Measurements from ENCODE around the gene NUAK1.
"Not testable (repeated sequence)": the region's sequence is repeated elsewhere in the genome, so short reads cannot be mapped to it uniquely, and the experiment has no call there.

Gene NUAK1

GRCh38 chr12:106033161-106033675, 105.5 kb downstream of the NUAK1 start:
- DNase-seq (ENCODE audit: low read depth in 2 of 2) = no peak

GRCh38 chr12:106032623-106032925, 106.2 kb downstream of the NUAK1 start:
- DNase-seq (ENCODE audit: low read depth in 2 of 2) = no peak

GRCh38 chr12:106031761-106032622, 106.8 kb downstream of the NUAK1 start:
- no peak for DNase-seq (ENCODE audit: low read depth in 2 of 2)

GRCh38 chr12:106030210-106031071, 108.3 kb downstream of the NUAK1 start:
- DNase-seq (ENCODE audit: low read depth in 2 of 2) = no peak

DNA sequence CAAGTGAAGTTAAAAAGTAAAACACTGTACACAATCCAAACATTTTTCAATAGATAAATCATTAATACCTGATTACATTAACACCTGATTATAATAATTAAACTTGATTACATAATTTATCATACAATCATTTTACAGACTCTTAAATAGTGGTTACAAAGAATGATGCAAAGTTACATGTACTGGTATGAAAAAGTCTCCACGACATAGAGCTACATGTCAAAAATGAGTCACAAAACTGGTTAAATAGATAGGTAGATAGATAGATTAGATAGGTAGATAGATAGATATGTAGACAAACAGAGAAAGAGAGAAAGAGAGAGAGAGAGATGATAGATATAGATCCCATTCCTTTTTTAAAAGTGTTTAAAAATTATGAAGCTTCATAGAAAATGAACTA, 109.2 kb downstream of the NUAK1 start:
- no peak for DNase-seq (ENCODE audit: low read depth in 2 of 2)

GRCh38 chr12:106027911-106028310, 110.8 kb downstream of the NUAK1 start:
- no peak for DNase-seq (ENCODE audit: low read depth in 2 of 2)

DNA sequence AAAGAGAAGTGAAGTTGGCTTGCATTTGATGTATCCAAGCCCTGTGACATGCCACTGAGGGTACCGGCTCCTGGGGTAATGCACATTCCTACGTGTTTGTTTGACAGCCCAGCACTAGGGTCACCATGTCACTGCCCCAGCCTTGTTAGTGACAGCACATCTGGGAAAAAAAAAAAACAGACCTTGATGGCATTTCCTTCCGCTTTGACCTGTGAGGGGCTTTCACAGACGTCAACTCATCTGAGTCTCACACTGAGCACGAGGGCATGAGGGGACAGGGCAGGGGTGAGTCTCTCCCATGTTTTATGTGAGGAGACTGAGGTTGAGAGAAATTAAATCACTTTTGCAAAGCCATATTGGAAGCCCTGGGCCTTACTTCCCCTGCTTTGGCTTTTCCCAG, 111.5 kb downstream of the NUAK1 start:
- DNase-seq (ENCODE audit: low read depth in 2 of 2) = no peak

GRCh38 chr12:106025129-106025528, 113.6 kb downstream of the NUAK1 start:
- DNase-seq (ENCODE audit: low read depth in 2 of 2) = no peak

- DNase-seq (ENCODE audit: low read depth in 2 of 2) = no peak
Observed at GRCh38 chr12:106023039-106023438, 115.7 kb downstream of the NUAK1 start.

- DNase-seq (ENCODE audit: low read depth in 2 of 2) = no peak
Observed at GRCh38 chr12:106022568-106023012, 116.2 kb downstream of the NUAK1 start.

DNA sequence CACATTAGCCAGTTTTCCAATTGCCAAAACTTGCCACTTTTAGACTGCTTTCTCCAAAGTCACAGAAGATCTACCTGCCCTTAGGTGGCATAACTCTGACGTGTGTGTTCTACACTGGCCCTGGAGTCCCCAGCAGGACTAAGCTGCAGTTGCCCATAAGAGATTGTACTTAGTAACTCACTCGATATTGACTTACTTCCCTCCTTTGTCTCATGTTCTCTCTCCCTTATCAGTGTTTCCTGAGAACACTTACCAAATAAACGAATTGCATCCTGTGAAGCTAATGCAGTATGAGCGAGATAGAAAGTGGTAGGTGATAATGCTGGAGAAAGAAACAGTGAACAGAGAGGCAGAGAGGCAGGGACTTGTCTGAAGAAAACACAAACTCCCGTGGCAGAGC, 117.2 kb downstream of the NUAK1 start:
- DNase-seq (ENCODE audit: low read depth in 2 of 2) = no peak

GRCh38 chr12:106020736-106021135, 118.0 kb downstream of the NUAK1 start:
- no peak for DNase-seq (ENCODE audit: low read depth in 2 of 2)

GRCh38 chr12:106019144-106019543, 119.6 kb downstream of the NUAK1 start:
- DNase-seq (ENCODE audit: low read depth in 2 of 2) = no peak

- no peak for DNase-seq (ENCODE audit: low read depth in 2 of 2)
Observed at GRCh38 chr12:106018286-106018685, 120.5 kb downstream of the NUAK1 start.

DNA sequence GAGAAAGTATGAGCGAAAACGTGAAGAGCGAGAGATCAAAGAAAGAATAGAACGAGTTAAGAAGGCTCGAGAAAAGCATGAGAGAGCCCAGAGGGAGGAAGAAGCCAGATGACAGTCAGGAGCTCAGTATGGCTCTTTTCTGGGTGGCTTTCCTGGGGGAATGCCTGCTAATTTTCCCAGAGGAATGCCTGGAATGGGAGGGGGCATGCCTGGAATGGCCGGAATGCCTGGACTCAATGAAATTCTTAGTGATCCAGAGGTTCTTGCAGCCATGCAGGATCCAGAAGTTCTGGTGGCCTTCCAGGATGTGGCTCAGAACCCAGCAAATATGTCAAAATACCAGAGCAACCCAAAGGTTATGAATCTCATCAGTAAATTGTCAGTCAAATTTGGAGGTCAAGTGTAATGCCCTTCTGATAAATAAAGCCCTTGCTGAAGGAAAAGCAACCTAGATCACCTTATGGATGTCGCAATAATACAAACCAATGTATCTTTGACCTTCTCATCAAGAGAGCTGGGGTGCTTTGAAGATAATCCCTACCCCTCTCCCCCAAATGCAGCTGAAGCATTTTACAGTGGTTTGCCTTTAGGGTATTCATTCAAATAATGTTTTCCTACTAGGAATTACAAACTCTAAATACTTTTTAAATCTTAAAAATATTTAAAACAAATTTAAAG, 122.0 kb downstream of the NUAK1 start:
- DNase-seq (ENCODE audit: low read depth in 2 of 2) = not testable (repeated sequence)

DNA sequence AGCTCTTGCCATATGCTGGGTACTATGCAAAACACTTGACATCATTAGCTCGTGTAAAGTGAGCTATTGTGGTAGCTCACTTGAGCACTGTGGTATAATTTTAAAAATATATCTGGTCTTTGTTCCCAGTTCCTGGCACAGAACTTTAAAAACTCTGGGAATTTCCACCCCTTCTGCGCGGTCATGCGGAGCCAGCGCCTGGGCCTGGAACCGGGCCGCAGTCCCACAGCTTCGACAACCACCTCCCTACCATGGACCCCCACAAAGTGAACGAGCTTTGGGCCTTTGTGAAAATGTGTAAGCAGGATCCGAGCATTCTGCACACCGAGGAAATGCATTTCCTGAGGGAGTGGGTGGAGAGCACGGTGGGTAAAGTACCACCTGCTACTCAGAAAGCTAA, 123.1 kb downstream of the NUAK1 start:
- no peak for DNase-seq (ENCODE audit: low read depth in 2 of 2)

DNA sequence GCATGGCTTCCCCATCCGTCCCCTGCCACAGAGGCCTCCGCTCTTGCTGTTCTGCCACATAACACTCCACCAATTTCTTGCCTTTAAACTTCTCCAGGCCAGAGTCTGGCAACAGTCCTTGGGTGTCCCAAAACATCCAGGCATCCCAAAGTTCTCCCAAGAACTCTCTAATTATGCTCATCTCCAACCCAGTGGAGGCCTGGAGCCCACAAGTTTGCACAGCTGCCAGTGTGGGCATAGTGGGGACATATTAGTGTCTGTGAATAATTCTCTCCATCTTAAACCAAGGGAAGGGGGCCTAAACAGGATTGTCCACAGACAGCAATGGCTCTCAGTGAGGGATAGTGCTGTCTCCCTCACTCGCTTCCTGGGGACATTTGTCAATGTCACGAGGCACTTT, 124.8 kb downstream of the NUAK1 start:
- DNase-seq (ENCODE audit: low read depth in 2 of 2) = no peak

Data from stimulated activated CD8-positive, alpha-beta memory T cell treated with anti-CD3 and anti-CD28 coated beads, Interleukin-15, amount 100 ng/mL, for 4 hours (primary cell).